DMS 273 (cell line): ENCODE results near the gene ACSL3.
"Not testable (repeated sequence)": the region's sequence is repeated elsewhere in the genome, so short reads cannot be mapped to it uniquely, and the experiment has no call there.

Source experiments
- DNase-seq: peaks from one replicate; lab custom pipeline; 2025; ENCODE audit not compliant: unreplicated experiment; lab: John Stamatoyannopoulos, UW

Gene ACSL3

DNA sequence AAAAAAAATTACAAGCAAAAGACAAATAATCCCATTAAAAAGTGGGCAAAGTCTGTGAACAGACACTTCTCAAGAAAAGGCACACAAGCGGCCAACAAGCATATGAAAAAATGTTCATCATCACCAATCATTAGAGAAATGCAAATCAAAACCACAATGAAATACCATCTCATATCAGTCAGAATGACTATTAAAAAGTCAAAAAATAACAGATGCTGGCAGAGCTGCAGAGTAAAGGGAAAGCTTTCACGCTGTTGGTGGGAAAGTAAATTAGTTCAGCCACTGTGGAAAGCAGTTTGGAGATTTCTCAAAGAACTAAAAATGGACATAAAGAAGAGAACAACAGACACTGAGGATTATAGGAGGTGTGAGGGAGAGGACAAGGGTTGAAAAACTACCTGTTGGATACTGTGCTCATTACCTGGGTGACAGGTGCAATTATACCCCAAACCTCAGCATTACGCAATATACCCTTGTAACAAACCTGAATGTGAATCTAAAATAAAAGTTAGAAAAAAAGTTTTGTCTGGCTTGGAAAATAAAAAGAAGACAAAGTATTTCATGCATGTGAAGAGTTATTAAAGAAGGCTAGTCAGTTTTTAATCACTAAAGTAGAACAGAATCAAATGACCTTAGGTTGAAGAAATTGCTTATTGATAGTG is 8.7 kb upstream of the ACSL3 start:
- DNase-seq, result peak; percentile 11

DNA sequence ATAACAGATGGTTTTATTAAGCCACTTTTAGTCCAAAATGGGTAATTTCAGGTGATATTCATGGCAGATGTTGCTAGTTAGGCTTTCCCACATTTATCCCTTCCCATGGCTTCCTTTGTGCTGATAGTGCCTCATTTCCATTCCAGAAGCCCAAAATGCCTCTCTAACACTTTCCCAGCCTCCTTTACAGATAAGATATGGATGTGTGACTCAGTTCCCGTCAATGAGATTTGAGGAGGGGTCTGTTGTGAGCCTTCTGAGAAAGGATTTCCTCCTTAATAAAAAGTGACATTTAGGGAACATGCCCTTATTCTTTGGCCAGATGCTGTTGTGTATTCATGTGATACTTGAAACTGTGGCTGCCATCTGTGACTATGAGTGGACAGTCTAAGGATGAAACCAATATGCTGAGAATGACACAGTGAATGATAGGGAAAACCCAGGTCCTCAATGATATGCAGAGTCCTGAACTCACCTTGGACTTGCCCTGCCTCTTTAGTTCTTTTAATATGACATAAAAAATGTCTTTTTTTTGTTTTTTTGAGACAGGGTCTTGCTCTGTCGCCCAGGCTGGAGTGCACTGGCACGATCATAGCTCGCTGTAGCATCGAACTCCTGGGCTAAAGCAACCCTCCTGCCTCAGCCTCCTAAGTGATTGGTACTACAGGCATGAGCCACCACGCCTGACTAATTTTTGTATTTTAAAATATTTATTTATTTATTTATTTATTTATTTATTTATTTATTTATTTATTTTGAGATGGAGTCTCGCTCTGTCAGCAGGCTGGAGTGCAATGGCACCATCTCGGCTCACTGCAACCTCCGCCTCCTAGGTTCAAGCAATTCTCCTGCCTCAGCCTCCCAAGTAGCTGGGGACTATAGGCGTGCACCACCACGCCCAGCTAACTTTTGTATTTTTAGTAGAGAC is 5.8 kb upstream of the ACSL3 start:
- peak; percentile 87 for DNase-seq

DNA sequence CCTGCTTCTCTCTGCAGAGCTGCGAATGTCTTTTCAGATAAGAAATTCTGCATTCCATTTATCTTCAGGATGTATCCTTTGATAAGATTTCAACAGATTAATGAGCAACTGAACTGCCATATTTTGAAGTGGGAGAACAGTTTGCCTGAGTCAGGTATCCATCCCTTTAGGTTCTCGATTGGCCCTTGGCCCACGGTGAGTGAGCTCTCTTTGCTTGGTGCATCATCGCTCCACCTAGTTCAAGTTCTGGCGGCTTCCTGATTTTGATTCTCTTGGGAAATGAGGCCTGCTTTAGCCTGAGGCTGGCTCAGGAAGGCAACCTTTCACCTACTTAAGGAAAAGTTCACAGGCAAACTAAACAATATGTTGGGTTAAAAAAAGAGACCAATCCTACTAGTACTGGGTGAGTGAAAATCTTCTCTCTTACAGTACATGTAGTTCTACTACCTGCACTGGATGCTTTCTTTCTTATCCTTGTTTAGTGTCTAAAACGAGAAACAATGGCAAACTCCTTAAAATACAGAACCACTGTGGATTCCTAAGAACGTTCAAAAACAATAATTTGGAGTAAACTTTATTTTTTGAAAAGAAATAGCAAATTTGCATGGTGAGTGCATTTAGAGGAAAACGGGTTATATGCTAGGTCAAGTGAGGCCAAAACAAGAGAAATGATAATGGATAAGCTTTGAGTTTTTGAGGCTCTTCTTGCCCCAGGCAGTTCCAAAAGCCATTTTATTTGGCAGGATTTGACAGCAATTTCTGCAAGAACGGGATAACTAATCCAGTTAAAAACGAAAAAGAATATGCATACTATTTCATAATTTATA is 837 bp upstream of the ACSL3 start:
- DNase-seq, result peak; percentile 83

DNA sequence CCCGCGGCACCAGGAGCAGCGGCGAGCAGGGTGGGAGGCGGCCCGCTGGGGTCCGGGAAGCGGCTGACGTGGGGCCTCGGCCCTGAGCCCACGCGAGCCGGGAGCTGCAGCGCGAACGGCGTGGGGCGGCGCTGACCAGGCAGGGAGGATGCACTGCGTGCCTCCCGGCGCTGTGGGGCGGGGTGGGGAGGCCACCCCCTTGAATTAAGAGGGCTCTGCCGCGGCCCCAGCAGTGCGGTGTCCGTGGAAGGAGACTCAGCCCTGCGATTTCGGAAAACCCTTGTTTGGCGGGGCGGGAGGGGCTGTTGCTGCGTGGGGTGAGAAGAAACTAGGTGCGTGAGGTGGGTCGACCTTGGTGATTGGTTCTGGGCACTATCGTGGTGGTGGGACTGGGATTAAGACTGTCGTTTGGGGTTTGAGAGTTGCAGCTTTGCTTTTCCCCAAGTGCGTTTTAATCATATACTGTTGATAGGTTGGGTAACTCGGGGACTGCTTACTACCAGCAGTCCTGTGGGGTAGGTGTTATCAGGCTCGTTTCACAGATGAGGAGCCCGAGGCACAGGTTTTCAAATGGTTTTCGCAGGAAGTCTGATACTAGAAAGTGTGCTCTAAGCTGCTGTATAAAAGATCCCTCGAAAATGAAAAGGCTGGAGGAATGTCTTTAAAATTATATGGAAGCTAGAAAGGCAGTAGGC is 722 bp downstream of the ACSL3 start:
- peak; percentile 74 for DNase-seq

DNA sequence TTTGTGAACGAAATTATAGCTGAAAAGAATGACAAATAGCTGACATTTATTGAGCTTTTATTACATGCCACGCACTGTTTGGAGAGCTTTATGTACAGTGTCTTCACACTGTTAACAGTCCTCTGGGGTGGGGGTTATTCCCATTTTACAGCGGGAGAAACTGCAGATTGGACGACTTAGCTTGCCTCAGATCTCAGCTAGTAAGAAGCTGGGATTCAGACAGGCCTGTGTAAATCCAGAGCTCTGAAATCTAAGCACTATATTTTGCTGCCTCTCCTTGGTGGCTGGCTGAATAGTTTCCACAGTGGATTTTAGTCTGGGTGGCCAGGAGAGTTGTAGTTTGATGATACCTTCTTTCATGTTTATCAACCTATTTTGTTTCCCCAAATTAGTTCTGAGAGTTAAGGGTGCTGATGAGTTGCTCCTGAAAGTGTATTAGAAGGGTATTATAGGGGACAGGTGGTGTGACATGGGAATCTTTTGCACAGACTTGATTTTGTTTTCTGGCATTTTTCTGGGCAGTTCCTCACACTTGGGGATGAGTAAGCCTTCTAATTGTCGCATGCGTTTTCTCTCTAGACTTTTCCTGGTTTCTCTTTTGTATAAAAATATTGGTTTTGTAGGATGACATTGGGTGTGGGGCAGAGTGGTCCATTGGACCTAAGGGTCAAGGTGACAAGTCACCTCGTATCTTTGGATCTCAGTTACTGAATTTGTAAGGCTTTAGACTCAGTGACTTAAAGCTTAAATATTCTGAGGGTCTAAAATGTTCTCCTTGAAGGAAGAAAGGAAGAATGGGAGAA is 1.5 kb downstream of the ACSL3 start:
- peak; percentile 45 for DNase-seq

DNA sequence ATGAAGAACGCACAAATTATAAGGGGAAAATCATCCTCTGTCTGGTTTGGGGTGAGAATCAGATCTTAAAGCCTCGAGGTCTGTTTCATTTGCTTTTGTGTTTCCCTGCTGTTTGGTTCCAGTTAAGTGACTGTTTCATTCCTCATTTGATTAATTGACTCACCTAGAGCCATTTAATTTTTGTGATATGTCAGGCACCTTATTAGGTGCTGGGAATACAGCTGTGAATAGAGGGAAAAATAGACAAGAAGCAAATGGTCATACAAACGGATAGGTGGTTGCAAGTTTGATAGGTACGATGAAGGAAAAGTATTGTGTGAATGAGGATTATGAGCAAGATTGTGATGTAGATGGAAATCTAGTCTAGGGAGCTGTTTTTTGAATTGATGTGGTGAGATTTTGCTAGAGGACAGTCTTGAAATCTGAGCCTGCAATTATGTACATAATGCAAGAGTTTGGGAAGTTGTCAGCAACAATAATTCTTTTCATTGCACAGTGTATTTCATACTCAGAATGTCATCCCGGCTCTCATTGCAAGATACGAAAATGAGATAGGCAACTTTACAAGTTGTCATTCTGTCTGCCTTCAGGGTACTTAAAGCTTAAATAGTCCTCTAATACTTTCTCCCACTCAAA is 2.2 kb downstream of the ACSL3 start:
- DNase-seq, result no peak

DNA sequence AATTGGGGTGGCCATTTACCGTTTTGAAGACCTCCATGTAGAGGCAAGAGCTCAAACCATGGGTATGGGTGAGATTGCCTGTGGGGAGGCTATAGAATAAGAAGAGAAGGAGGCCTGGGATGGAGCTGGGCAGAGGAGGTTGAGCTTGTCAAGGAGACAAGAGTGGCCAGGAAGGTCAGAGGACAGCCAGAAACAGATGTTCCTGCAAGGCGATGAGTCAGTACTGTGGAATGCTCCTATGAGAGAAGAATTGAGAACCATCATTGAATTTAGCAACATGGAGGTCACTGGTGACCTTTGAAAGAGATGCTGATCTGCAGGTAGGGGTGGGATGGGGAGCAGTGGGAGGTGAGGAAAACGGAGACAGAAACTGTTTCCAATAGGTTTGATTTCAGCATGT is 3.5 kb downstream of the ACSL3 start:
- peak; percentile 20 for DNase-seq

DNA sequence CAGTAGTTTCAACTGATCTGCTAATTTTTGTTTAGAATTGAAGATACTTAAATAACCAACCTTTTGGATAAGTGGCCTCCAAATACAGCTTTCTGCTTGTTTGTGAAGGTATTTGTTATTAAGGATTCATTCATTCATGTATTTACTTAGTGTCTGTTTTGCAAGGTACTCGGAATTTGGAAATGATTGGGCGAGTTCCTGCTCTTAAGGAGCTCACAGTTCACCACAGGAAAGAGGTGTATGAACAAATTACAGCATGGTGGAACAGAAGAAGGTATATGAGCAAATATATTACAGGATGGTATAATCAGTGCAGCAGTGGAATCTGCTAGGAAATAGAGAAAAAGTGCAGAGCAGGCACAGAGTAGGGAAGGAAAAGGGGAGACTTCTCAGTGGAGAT is 4.5 kb downstream of the ACSL3 start:
- no peak for DNase-seq

DNA sequence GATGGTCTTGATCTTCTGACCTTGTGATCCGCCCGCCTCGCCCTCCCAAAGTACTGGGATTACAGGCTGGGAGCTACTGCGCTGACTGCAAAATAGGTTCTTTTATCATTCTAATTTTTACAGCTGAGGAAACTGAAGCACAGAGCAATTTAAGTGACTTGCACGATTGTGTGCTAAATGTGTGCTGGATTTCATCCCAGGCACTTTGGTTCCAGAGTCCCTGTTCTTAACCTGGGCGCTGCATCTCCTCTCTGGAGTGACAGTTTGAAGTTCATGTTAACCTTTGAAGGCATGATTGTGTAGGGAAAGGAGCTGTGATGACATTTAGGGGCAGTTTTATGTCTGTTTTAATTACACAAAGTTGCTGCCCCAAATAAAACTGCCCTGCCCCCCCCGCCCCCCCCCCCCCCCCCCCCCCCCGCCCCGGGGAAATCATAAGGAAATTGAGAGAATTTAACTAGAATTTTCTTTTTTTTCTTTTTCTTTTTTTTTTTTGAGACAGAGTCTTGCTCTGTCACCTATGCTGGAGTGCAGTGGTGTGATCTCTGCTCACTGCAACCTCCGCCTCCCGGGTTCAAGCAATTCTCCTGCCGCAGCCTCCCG is 5.6 kb downstream of the ACSL3 start:
- DNase-seq, result no peak

DNA sequence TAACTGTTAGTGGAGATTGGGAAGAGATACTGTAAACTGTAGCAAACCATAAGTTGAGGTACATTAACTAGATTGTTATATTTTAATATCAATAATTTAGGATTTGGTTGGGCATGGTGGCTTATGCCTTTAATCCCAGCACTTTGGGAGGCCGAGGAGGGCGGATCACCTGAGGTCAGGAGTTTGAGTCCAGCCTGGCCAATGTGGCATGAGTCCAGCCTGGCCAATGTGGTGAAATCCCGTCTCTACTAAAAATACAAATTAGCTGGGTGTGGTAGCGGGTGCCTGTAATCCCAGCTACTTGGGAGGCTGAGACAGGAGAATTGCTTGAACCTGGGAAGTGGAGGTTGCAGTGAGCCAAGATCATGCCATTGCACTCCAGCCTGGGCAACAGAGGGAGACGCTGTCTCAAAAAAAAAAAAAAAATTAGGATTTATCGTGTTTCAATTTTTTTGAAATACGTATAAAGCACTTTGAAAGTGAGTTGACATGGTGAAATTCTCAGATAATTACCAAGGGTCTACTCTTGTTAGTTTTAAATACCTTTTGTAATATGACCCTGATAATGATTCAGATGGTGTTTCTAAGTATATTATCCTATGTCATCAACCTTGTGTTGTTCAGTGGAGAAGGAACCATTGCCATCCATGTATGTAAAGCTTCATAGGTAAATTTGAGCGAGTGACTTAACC is 7.9 kb downstream of the ACSL3 start:
- not testable (repeated sequence) for DNase-seq

DNA sequence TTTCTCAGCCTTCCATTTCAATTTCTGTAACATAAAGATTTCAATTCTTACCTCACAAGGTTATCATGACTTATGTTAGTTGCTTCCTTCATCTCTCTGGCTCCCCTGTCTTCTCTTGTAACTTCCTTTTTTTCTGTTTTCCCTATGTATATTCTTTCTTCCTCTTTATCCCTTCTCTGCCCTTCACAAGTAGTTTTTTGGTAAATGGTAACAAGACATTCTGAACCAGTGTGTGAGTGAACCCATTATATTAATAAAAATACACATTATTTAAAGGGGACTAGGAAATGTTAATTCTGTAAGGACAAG is 8.4 kb downstream of the ACSL3 start:
- no peak for DNase-seq

DNA sequence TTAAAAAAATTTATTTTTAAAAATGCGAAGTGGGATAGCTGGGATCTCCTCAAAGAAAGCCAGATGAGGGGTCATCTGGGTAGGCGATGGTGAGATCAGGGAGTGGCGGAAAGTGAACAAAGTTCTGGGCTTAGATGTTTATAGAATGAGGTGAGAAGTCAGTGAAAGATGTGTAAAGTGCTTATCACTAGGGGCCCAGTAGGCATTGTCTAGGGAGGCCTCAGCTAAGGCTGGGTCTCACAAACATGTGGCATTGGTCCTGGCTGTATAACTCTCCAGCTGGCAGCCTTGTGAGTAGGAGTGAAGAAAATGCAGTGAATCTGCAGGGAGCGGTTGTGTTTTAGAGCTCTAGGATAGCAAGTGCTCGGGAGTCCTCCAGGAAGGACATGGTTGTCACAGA is 10.5 kb downstream of the ACSL3 start:
- DNase-seq, result no peak

DNA sequence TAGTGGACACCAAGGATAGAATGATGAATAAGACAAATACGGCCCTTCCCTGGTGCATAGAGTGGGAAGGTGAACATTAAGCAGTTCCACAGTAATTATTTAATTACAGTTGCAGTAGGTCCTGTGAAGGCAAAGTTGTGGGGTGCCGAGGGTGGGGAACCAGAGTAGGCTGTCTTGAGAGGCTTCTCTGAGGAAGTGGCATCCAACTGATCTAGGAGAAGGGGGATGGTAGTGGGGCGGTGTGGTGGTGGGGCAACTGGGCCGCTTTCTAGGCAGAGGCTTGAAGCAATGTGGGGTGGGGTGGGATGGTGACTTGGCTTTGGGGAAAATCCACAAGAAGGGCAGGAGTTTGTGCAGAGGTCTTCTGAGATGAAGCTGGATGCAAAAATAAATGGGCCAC is 11.7 kb downstream of the ACSL3 start:
- no peak for DNase-seq

DNA sequence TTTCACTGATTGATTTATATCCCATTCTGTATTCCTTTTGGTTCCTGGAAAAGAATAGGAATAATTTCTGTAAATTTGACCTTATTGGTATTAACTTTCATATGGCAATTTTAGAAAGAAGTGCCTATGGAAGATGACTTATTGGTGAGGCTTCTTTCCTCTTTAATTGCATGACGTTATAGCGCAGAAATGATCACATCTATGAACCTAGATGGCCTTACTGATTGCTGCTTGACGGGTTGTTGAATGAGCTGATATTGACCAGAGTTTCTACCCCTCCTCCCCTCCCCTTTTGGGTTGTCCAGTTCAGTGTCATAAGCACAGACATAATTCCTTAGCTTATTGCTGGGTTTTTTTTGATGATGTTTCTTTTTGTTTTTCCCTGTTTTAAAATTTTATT is 14.6 kb downstream of the ACSL3 start:
- no peak for DNase-seq

DNA sequence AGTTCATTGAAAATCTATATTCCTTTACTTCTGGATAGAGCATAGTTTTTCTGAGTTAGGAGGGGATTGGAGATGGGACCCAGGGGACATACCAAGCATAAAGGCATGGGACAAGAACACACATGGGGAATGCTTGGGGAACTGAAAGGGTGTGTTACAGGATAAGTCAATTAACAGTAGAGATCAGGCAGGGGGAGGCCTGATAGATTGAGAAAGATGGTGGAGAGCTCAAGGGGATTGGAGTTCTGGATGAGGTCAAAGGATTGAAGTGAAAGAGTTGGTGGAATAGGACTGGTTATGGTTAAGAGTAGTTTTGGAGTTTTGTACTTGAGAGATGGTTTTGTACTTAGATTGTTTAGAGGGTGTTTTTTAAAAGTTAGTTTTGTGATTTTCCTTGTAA is 16.1 kb downstream of the ACSL3 start:
- no peak for DNase-seq

DNA sequence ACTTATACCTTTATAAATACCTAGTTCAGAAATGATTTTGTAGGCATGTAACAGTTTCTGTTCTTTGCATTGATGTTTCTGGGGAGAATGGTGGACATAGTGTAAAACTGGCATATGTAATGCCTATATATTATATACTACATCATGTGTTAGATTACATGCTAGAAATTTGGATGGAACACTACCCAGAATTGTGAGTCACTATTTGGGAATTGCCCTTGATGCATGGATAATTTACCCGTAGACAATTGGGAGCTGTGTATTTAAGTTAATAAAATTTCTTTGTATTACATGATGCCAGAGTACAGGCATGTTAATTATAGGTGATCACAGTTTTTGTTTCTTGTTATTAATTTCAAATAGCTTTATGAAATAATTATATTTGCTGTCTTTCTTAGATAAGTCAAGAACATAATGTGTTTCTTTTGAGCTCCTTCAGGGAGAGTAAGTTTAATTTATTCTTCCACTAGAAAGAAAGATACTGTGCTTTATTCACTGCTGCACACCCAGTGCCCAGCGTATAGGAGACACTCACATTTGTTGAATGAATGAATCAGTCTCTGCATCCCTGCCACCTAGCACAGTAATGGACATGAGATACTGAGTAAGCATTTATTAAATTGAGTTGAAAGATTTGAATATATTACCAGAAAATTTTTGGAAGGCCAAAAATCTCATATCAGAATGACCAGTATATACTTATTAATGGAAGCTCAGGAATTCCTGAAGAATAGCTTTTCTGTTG is 16.9 kb downstream of the ACSL3 start:
- no peak for DNase-seq

DNA sequence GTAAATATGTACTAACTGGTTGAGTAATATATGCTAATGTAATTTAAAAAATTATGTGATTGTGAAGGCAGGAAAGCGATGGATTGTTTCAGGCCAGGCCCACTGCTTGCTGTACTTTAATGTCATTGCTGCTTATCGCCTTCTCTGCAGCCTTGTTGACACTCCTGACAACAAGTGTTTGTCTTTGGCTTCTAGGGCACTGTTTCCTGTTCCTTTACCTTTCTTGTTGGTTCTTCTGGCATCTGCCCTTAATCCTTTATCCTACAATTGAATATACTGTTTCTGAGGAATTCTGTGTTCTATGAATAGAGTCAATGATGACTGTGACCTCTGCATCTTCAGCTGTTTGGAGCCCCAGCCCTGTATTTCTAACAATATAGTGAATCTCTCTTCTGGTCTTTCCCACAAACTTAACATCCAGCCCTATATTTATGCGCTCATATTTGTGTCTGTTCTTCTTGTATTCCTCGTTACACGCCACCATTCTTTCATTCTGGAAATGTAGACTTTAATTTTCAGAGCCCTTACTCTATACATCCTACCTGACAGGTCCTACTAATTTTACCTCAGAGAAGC is 17.6 kb downstream of the ACSL3 start:
- DNase-seq, result no peak
